ENCODE measurements around the gene CDC25C. TPM values are rescaled to one million over a fixed set of nuclear protein-coding genes. Genes with fewer than 3 reads are reported as not detected.

Gene CDC25C
- 35.3 TPM for polyA plus RNA-seq (2013, experiment 1 of 2)
- polyA plus RNA-seq (2013, experiment 2 of 2): 34.6 TPM

GRCh38 chr5:138331449-138332368, at the start of gene CDC25C:
Gene CDC25C, minus strand, starts transcription at chr5:138331804. Its CDS starts 624 bp downstream, at chr5:138331180.
- peaks cover 0 to 8% of the 10 kb centered on the region in 2 donors for H3K4me1 ChIP-seq (ENCODE audit: control insufficient read depth in 2 of 2, insufficient read depth in 1 of 2, low read depth in 1 of 2, low read length in 2 of 2)
- H3K27ac ChIP-seq (replicated peaks; ENCODE audit: low read length): peak within 1 kb of the TSS; percentile 11
- H3K4me2 ChIP-seq (ENCODE audit: insufficient read depth, low read length, poor library complexity, severe bottlenecking): peak within 1 kb of the TSS; percentile 82

DNA sequence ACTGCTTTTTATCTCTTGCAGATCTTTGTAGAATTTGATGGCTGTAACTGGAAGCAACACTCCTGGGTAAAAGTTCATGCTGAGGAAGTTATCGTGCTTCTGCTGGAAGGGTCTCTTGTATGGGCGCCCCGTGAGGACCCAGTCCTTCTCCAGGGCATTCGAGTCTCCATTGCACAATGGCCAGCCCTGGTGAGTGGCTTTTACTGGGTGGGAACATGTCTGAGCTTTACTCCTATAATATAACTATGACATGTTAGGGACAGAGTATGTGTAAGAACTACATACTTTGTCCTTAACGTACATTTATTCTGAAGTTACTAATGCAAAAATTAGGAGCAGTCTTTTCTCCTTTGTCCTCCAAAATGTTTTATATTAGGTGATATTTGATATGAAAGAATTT, 41.0 kb upstream of the CDC25C start:
- Histone ChIP-seq H3K27me3 (ENCODE audit: control insufficient read depth in 3 of 3, insufficient read depth in 3 of 3, low read depth in 1 of 3, low read length in 3 of 3) (no peaks in the 10 kb centered on the region), H2AFZ (ENCODE audit: low read length) (no peak overlapping the region), H3K27ac (replicated peaks; ENCODE audit: low read length) (no peak overlapping the region), H3K23ac (ENCODE audit: low read depth, low read length, poor library complexity) (no peak overlapping the region), H3K4ac (ENCODE audit: low read length) (no peak overlapping the region), H3K36me3 (replicated peaks in 1 of 2; ENCODE audit: control insufficient read depth in 2 of 2, insufficient read depth in 2 of 2, low read length in 2 of 2) (peaks cover 5 to 55% of the 10 kb centered on the region in 2 donors), H3K4me3 (ENCODE audit: low read length in 2 of 2) (no peak overlapping the region), H3K4me2 (ENCODE audit: insufficient read depth, low read length, poor library complexity, severe bottlenecking) (no peak overlapping the region), H2AK5ac (ENCODE audit: low read depth, low read length) (no peak overlapping the region), H3K4me1 (ENCODE audit: control insufficient read depth in 2 of 2, insufficient read depth in 1 of 2, low read depth in 1 of 2, low read length in 2 of 2) (peaks cover 0 to 1% of the 10 kb centered on the region in 2 donors), H4K91ac (ENCODE audit: low read depth, low read length, poor library complexity) (no peak overlapping the region), H3K9me3 (replicated peaks in 1 of 2; ENCODE audit: control insufficient read depth in 2 of 2, insufficient read depth in 1 of 2, low read depth in 1 of 2, low read length in 2 of 2) (no peaks in the 10 kb centered on the region), H2BK5ac (ENCODE audit: low read length) (no peak overlapping the region), H3K79me1 (ENCODE audit: low read depth, low read length) (peaks cover 2% of the 10 kb centered on the region), H2BK15ac (ENCODE audit: low read length) (no peak overlapping the region), H3K18ac (ENCODE audit: low read length) (no peak overlapping the region), H2BK120ac (ENCODE audit: low read depth, low read length) (no peak overlapping the region), H3K14ac (ENCODE audit: low read length) (no peak overlapping the region), H4K8ac (ENCODE audit: low read depth, low read length) (no peak overlapping the region), H2BK12ac (ENCODE audit: low read length) (no peak overlapping the region), H3K9ac (ENCODE audit: low read depth, low read length, poor library complexity) (no peak overlapping the region)
- no peak for DNase-seq (ENCODE audit: low spot score)
- no CpG with 5 or more reads among the region's 5 CpGs for WGBS, 2 donors (ENCODE audit: extremely low coverage in 2 of 2, insufficient read length in 2 of 2, insufficient replicate concordance in 1 of 2)

More at GRCh38 chr5:138331449-138332368, at the start of gene CDC25C:
- Histone ChIP-seq H3K18ac (ENCODE audit: low read length) (no peak within 1 kb of the TSS), H2AK5ac (ENCODE audit: low read depth, low read length) (no peak within 1 kb of the TSS), H3K27me3 (ENCODE audit: control insufficient read depth in 3 of 3, insufficient read depth in 3 of 3, low read depth in 1 of 3, low read length in 3 of 3) (no peaks in the 10 kb centered on the region), H2BK120ac (ENCODE audit: low read depth, low read length) (no peak within 1 kb of the TSS), H2BK15ac (ENCODE audit: low read length) (no peak within 1 kb of the TSS), H3K36me3 (replicated peaks in 1 of 2; ENCODE audit: control insufficient read depth in 2 of 2, insufficient read depth in 2 of 2, low read length in 2 of 2) (peaks cover 0 to 32% of the 10 kb centered on the region in 2 donors), H3K9ac (ENCODE audit: low read depth, low read length, poor library complexity) (peak within 1 kb of the TSS; percentile 56), H3K4ac (ENCODE audit: low read length) (no peak within 1 kb of the TSS), H3K4me3 (ENCODE audit: low read length in 2 of 2) (peak within 1 kb of the TSS; percentile 76 to 92), H2BK5ac (ENCODE audit: low read length) (no peak within 1 kb of the TSS), H3K79me1 (ENCODE audit: low read depth, low read length) (peaks cover 4% of the 10 kb centered on the region), H4K8ac (ENCODE audit: low read depth, low read length) (no peak within 1 kb of the TSS), H3K14ac (ENCODE audit: low read length) (no peak within 1 kb of the TSS), H4K91ac (ENCODE audit: low read depth, low read length, poor library complexity) (no peak within 1 kb of the TSS), H3K9me3 (replicated peaks in 1 of 2; ENCODE audit: control insufficient read depth in 2 of 2, insufficient read depth in 1 of 2, low read depth in 1 of 2, low read length in 2 of 2) (no peaks in the 10 kb centered on the region), H2AFZ (ENCODE audit: low read length) (peak within 1 kb of the TSS; percentile 89), H3K23ac (ENCODE audit: low read depth, low read length, poor library complexity) (no peak within 1 kb of the TSS), H2BK12ac (ENCODE audit: low read length) (no peak within 1 kb of the TSS)
- no CpG with 5 or more reads among the region's 55 CpGs for WGBS, 2 donors (ENCODE audit: extremely low coverage in 2 of 2, insufficient read length in 2 of 2, insufficient replicate concordance in 1 of 2)
- DNase-seq (ENCODE audit: low spot score): peak; percentile 97

DNA sequence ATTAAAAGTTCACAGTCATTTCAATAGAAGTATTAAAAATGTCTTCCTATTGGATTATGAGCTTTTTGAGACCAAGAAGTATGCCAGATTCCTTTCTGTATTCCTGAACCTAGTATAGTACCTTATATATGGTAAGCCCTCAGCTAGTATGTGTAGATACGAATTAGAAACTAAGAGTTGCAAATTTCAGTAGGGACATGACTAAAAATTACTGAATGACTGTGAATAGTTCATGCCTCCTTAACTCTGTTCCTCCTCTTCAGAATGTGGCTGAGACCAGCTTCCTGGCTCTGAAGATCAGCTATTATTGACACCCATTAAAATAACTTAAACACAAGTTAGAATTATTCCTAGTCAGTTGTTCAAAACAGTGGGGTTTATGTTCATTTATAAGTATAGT, 40.6 kb upstream of the CDC25C start:
- Histone ChIP-seq H3K18ac (ENCODE audit: low read length) (no peak overlapping the region), H3K4me2 (ENCODE audit: insufficient read depth, low read length, poor library complexity, severe bottlenecking) (no peak overlapping the region), H3K27me3 (ENCODE audit: control insufficient read depth in 3 of 3, insufficient read depth in 3 of 3, low read depth in 1 of 3, low read length in 3 of 3) (no peaks in the 10 kb centered on the region), H3K9me3 (replicated peaks in 1 of 2; ENCODE audit: control insufficient read depth in 2 of 2, insufficient read depth in 1 of 2, low read depth in 1 of 2, low read length in 2 of 2) (no peaks in the 10 kb centered on the region), H3K36me3 (replicated peaks in 1 of 2; ENCODE audit: control insufficient read depth in 2 of 2, insufficient read depth in 2 of 2, low read length in 2 of 2) (peaks cover 5 to 51% of the 10 kb centered on the region in 2 donors), H4K91ac (ENCODE audit: low read depth, low read length, poor library complexity) (no peak overlapping the region), H3K14ac (ENCODE audit: low read length) (no peak overlapping the region), H2AK5ac (ENCODE audit: low read depth, low read length) (no peak overlapping the region), H2AFZ (ENCODE audit: low read length) (no peak overlapping the region), H4K8ac (ENCODE audit: low read depth, low read length) (no peak overlapping the region), H2BK12ac (ENCODE audit: low read length) (no peak overlapping the region), H3K4me3 (ENCODE audit: low read length in 2 of 2) (no peak overlapping the region), H3K27ac (replicated peaks; ENCODE audit: low read length) (no peak overlapping the region), H3K4me1 (ENCODE audit: control insufficient read depth in 2 of 2, insufficient read depth in 1 of 2, low read depth in 1 of 2, low read length in 2 of 2) (peaks cover 0 to 1% of the 10 kb centered on the region in 2 donors), H3K79me1 (ENCODE audit: low read depth, low read length) (peaks cover 2% of the 10 kb centered on the region), H3K9ac (ENCODE audit: low read depth, low read length, poor library complexity) (no peak overlapping the region), H3K23ac (ENCODE audit: low read depth, low read length, poor library complexity) (no peak overlapping the region), H2BK120ac (ENCODE audit: low read depth, low read length) (no peak overlapping the region), H3K4ac (ENCODE audit: low read length) (no peak overlapping the region), H2BK5ac (ENCODE audit: low read length) (no peak overlapping the region), H2BK15ac (ENCODE audit: low read length) (no peak overlapping the region)
- no peak for DNase-seq (ENCODE audit: low spot score)
- no CpG with 5 or more reads among the region's 1 CpG for WGBS, 2 donors (ENCODE audit: extremely low coverage in 2 of 2, insufficient read length in 2 of 2, insufficient replicate concordance in 1 of 2)

- no peak overlapping the region for H3K23ac ChIP-seq (ENCODE audit: low read depth, low read length, poor library complexity)
Measured at GRCh38 chr5:138371454-138371853, 39.9 kb upstream of the CDC25C start.

More at GRCh38 chr5:138371454-138371853, 39.9 kb upstream of the CDC25C start:
- peaks cover 2% of the 10 kb centered on the region for H3K79me1 ChIP-seq (ENCODE audit: low read depth, low read length)
- no peak overlapping the region for H4K91ac ChIP-seq (ENCODE audit: low read depth, low read length, poor library complexity)
- peaks cover 5 to 43% of the 10 kb centered on the region in 2 donors for H3K36me3 ChIP-seq (replicated peaks in 1 of 2; ENCODE audit: control insufficient read depth in 2 of 2, insufficient read depth in 2 of 2, low read length in 2 of 2)
- H3K4me3 ChIP-seq (ENCODE audit: low read length in 2 of 2): no peak overlapping the region
- no peak overlapping the region for H2BK120ac ChIP-seq (ENCODE audit: low read depth, low read length)
- H3K9ac ChIP-seq (ENCODE audit: low read depth, low read length, poor library complexity): no peak overlapping the region
- H4K8ac ChIP-seq (ENCODE audit: low read depth, low read length): no peak overlapping the region
- H2BK15ac ChIP-seq (ENCODE audit: low read length): no peak overlapping the region
- no CpG with 5 or more reads among the region's 2 CpGs for WGBS, 2 donors (ENCODE audit: extremely low coverage in 2 of 2, insufficient read length in 2 of 2, insufficient replicate concordance in 1 of 2)
- H2BK5ac ChIP-seq (ENCODE audit: low read length): no peak overlapping the region
- H3K27me3 ChIP-seq (ENCODE audit: control insufficient read depth in 3 of 3, insufficient read depth in 3 of 3, low read depth in 1 of 3, low read length in 3 of 3): no peaks in the 10 kb centered on the region
- no peak overlapping the region for H3K14ac ChIP-seq (ENCODE audit: low read length)
- no peak overlapping the region for H2BK12ac ChIP-seq (ENCODE audit: low read length)
- DNase-seq (ENCODE audit: low spot score): no peak
- no peak overlapping the region for H3K4ac ChIP-seq (ENCODE audit: low read length)
- H3K9me3 ChIP-seq (replicated peaks in 1 of 2; ENCODE audit: control insufficient read depth in 2 of 2, insufficient read depth in 1 of 2, low read depth in 1 of 2, low read length in 2 of 2): no peaks in the 10 kb centered on the region
- no peak overlapping the region for H3K4me2 ChIP-seq (ENCODE audit: insufficient read depth, low read length, poor library complexity, severe bottlenecking)
- no peak overlapping the region for H2AFZ ChIP-seq (ENCODE audit: low read length)
- H3K27ac ChIP-seq (replicated peaks; ENCODE audit: low read length): no peak overlapping the region
- H2AK5ac ChIP-seq (ENCODE audit: low read depth, low read length): no peak overlapping the region
- H3K18ac ChIP-seq (ENCODE audit: low read length): no peak overlapping the region
- H3K4me1 ChIP-seq (ENCODE audit: control insufficient read depth in 2 of 2, insufficient read depth in 1 of 2, low read depth in 1 of 2, low read length in 2 of 2): peaks cover 0 to 1% of the 10 kb centered on the region in 2 donors

Measured in neuronal stem cell (in vitro differentiated cells).